KMS-11 (cell line): ENCODE data around the gene CREM.

Experiments used
- H2AFZ ChIP-seq: fragments of 200-600 bp; sonication (generic); 2 replicates; pipeline ENCODE4 v1.6.1; 2016; ENCODE audit warnings: antibody characterized with exemption, mixed run types, low read depth
- H3K27ac ChIP-seq: fragments of 200-600 bp; sonication (generic); 2 replicates; pipeline ENCODE4 v1.6.1; 2016; ENCODE audit warnings: mild to moderate bottlenecking, mixed run types
- H3K27me3 ChIP-seq: fragments of 200-600 bp; sonication (generic); 2 replicates; pipeline ENCODE4 v1.6.1; 2017; ENCODE audit warnings: mild to moderate bottlenecking, low read depth, mixed run types, moderate library complexity; ENCODE audit not compliant: insufficient read depth
- H3K36me3 ChIP-seq: fragments of 200-600 bp; sonication (generic); 2 replicates; pipeline ENCODE4 v1.6.1; 2017; ENCODE audit warnings: mild to moderate bottlenecking, mixed run types; ENCODE audit not compliant: insufficient read depth
- H3K4me1 ChIP-seq: fragments of 200-600 bp; sonication (generic); 2 replicates; pipeline ENCODE4 v1.6.1; 2016; ENCODE audit warnings: mild to moderate bottlenecking, low read depth, mixed run types; ENCODE audit not compliant: poor library complexity, severe bottlenecking
- H3K4me2 ChIP-seq: fragments of 200-600 bp; sonication (generic); 2 replicates; pipeline ENCODE4 v1.7.0; 2016; ENCODE audit warnings: mild to moderate bottlenecking, mixed run types
- H3K4me3 ChIP-seq: fragments of 200-600 bp; sonication (generic); IDR thresholded peaks from 2 replicates; pipeline ENCODE4 v1.6.1; 2017; ENCODE audit warnings: low read depth, low read length, mixed read lengths; ENCODE audit not compliant: insufficient read depth
- H3K79me2 ChIP-seq: fragments of 200-600 bp; sonication (generic); 2 replicates; pipeline ENCODE4 v1.6.1; 2016; ENCODE audit warnings: low read depth, mixed run types; ENCODE audit not compliant: insufficient read depth
- H3K9ac ChIP-seq: fragments of 200-600 bp; sonication (generic); 2 replicates; pipeline ENCODE4 v1.6.1; 2016; ENCODE audit warnings: mild to moderate bottlenecking, mixed run types
- H4K20me1 ChIP-seq: fragments of 200-600 bp; sonication (generic); 2 replicates; pipeline ENCODE4 v1.6.1; 2016; ENCODE audit warnings: mild to moderate bottlenecking, mixed run types; ENCODE audit not compliant: insufficient read depth
- CTCF ChIP-seq: fragments of 200-600 bp; sonication (generic); conservative IDR thresholded peaks from 2 replicates; pipeline ENCODE4 v1.6.1; 2017; ENCODE audit warnings: low read depth, mild to moderate bottlenecking, antibody characterized with exemption, low read length, moderate library complexity, mixed read lengths

The CREM gene

GRCh38 chr10:35211390-35211789 lies 84.7 kb downstream of the CREM start:
- no peak overlapping the region for H3K4me3 ChIP-seq
- no peak overlapping the region for H3K9ac ChIP-seq
- H2AFZ ChIP-seq: no peak overlapping the region
- no peak overlapping the region for H3K4me2 ChIP-seq
- H4K20me1 ChIP-seq: no peaks in the 10 kb centered on the region
- no peaks in the 10 kb centered on the region for H3K27me3 ChIP-seq
- H3K4me1 ChIP-seq: peaks cover 11% of the 10 kb centered on the region
- H3K27ac ChIP-seq: no peak overlapping the region
- TF ChIP-seq CTCF: no peak
- no peaks in the 10 kb centered on the region for H3K79me2 ChIP-seq
- H3K36me3 ChIP-seq: no peaks in the 10 kb centered on the region

- H3K27ac ChIP-seq: no peak overlapping the region
- TF ChIP-seq CTCF: no peak
- H3K27me3 ChIP-seq: no peaks in the 10 kb centered on the region
- H3K36me3 ChIP-seq: no peaks in the 10 kb centered on the region
- H3K4me2 ChIP-seq: no peak overlapping the region
- no peaks in the 10 kb centered on the region for H4K20me1 ChIP-seq
- no peak overlapping the region for H3K4me3 ChIP-seq
- no peak overlapping the region for H2AFZ ChIP-seq
- H3K4me1 ChIP-seq: peaks cover 11% of the 10 kb centered on the region
- no peaks in the 10 kb centered on the region for H3K79me2 ChIP-seq
- H3K9ac ChIP-seq: no peak overlapping the region
These were observed 86.2 kb downstream of the CREM start for GRCh38 chr10:35212856-35213255.

DNA sequence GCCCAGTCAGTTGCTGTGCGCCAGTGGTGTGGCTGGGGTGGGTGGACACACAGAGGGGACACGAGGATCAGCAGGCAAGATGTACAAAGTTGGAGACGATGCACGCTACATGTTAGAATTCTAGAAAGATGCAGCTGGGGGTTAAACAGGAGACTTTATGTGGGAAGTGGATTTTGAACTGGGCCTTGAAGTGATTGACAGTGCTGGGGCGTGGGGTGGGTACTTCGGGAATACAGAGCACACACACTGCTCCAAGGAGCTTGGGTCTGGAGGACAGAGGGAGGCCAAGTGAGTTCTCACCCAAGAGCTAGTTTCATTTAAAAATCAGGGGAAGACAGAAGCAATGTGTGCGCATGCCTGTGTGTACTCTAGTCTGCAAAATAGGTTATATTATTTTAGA lies 87.1 kb downstream of the CREM start:
- H3K79me2 ChIP-seq: no peaks in the 10 kb centered on the region
- no peaks in the 10 kb centered on the region for H3K36me3 ChIP-seq
- H2AFZ ChIP-seq: no peak overlapping the region
- no peak overlapping the region for H3K4me2 ChIP-seq
- no peak overlapping the region for H3K9ac ChIP-seq
- H3K27ac ChIP-seq: no peak overlapping the region
- peaks cover 8% of the 10 kb centered on the region for H3K4me1 ChIP-seq
- H4K20me1 ChIP-seq: no peaks in the 10 kb centered on the region
- no peak for TF ChIP-seq CTCF
- H3K4me3 ChIP-seq: no peak overlapping the region
- H3K27me3 ChIP-seq: no peaks in the 10 kb centered on the region

DNA sequence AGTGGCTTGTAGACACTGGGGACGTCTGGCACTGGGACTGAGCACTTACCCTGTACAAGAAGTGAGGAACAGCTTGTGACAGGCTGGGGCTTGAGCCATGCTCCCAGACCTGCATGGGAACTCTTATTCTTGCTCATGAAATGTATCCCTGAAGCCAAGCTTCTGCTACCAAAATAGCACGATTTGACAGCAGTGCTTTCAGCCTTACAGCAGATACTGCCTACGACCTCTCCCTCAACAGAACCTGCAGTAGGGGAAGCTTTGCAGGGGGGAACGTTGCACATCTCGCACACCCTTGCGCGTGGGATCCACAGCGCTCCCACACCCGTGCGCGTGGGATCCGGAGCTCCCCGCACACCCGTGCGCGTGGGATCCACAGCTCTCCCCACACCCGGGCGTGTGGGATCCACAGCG lies 88.0 kb downstream of the CREM start:
- Histone ChIP-seq H3K36me3 (no peaks in the 10 kb centered on the region), H3K27me3 (no peaks in the 10 kb centered on the region), H4K20me1 (no peaks in the 10 kb centered on the region), H3K4me2 (no peak overlapping the region), H3K4me3 (no peak overlapping the region), H2AFZ (no peak overlapping the region), H3K9ac (no peak overlapping the region), H3K79me2 (no peaks in the 10 kb centered on the region), H3K4me1 (peaks cover 3% of the 10 kb centered on the region), H3K27ac (no peak overlapping the region)
- no peak for TF ChIP-seq CTCF

DNA sequence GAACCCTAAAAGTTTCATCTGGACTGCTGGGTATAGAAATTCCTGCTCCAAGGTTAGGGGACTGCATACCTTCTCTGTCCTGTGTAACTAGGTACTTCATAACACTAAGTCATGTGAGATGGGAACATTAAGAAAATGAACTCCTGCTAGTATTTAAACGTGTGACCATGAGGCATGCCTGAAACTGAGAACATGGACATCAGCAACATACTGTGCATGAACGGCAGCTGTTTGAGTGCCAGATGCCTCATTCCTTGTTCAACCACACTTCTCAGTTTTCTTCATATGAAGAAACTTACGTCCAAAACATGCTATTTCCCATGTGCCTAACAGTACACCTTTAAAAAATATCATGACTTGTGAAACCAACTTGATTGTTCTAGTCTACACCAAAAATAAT lies 88.5 kb downstream of the CREM start:
- H3K4me1 ChIP-seq: peaks cover 3% of the 10 kb centered on the region
- H3K4me3 ChIP-seq: no peak overlapping the region
- TF ChIP-seq CTCF: no peak
- H3K4me2 ChIP-seq: no peak overlapping the region
- no peak overlapping the region for H2AFZ ChIP-seq
- H3K36me3 ChIP-seq: no peaks in the 10 kb centered on the region
- no peaks in the 10 kb centered on the region for H3K79me2 ChIP-seq
- no peak overlapping the region for H3K9ac ChIP-seq
- no peaks in the 10 kb centered on the region for H3K27me3 ChIP-seq
- no peak overlapping the region for H3K27ac ChIP-seq
- H4K20me1 ChIP-seq: no peaks in the 10 kb centered on the region
